GM21515 (cell line): Measurements from ENCODE around the gene PSMB10.

Source experiments
- ATAC-seq: cut with Tn5 transposase; IDR thresholded peaks from one replicate; pipeline ENCODE4 v1.9.1; 2021; ENCODE audit not compliant: unreplicated experiment

The PSMB10 gene

DNA sequence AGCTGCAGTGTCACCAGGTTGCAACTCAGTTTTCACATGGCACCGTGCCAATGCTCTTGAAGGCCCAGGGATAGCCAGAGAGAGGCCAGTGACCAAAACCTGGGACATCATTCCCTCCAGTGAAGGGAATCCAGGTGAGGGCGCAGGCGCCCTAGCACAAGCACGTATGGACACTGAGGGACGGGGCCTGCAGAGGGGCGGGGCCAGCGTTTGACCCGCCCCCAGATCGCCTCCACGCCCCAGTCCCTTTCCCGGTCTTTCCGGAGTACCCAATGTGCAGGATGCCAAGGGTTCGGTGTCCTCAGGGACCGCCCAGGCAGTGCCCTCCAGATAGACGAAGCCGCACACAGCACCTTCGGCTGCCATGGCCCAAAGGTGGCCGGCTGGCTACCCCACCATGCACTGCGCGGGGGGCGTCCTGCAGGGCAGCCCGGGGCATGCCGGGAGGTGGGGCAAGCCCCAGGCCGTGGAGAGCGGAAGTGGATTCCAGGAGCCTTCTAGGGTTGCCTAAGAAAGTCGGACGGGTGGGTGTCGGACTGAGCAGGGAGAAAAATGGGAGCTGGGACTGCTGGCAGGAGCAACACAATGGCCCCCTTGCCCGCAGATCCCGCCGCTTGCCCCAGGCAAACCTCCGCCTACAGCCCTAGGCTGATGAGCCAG lies 27.1 kb upstream of the PSMB10 start:
- ATAC-seq = no peak

DNA sequence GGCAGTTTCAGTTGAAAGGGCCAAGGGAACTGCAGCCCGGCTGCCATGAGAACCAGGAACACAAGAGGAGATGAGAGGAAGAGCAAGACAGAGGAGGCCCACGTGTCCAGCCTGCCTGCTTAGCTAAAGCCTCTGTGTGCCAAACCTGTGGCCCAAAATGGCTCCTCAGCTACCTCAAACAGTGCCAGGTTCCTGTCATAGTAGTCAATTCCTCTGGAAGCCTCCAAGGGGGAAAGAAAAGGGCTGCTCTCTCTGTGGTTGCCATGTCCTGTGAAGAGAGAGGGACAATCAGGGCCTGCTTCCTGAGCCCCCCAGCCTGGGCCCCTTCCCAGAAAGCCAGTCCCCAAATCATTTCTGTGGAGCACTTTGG lies 26.6 kb upstream of the PSMB10 start:
- no peak for ATAC-seq

DNA sequence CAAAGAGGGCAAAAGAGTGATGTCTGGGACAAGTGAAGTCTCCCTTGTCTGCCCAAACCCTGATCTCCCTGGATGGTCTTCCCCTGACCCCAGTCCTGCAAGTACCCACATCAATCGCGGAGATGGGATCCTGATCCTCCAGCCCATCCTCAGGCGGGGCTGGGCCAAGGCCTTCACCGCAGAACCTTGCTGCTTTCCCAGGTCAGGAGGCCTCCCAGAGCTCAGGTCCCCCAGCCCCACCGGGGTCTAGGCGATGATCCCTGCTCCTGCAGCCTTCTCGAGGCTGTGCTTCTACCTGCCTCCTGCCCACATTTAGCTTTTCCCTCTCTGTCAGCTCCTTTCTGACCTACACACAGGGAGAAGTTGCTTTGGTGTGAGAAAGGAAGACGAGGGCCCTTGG lies 25.5 kb upstream of the PSMB10 start:
- no peak for ATAC-seq

DNA sequence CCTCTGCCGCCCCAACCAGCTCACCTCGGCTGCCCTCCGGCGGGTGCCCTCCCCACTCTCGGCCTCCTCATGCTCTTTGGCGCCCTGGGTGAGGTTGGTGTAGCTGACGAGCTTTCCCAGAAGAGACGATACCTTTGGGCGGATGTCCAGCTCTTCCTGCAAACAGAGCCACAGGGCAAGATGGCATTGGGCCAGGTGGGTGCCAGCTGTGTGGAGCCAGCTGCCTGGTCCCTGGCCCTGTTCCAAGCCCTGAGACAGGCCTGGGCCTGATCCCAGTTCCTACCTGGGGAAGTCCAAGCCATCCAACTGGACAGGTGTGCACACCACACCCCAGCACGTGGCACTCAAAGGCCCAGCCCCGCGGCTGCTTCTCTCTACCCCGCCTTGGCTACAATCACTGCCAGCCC lies 24.9 kb upstream of the PSMB10 start:
- ATAC-seq = no peak

DNA sequence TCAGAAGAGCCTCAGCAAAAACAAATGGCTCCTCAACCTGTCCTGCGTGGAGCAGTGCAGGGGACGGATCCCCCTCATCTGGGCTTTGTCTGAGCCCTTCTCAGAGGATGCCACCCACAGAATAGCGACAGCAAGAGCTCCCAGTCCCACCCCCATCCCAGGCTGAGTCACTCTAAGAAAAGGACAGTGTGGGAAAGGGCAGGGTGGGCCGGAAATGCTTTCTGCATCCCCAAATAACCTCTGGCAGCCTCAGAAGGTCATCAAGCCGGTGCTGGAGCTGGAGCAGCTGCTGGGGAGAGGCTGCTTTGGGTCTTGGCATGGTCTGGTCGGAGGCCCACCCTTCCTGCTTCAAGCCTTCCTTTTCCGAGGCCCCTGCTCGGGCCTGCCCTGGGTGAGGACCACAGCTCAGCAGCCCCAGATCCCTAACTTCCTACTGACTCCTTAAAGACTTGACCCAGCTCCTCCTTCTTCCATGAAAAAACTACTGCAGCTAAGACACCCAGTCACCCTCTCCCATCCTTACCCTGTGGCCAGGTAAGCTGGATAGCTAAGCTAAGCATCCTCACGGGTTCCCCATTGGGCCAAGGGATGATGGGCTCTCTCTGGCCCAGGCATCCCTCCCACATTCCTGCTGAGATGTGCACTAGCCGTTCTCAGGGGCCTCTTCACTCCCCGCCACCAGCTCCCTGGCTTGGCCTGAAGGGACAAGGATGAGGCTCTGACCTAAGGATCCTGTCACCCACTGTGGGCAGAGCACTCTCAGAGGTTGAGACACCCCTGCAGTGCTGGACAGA lies 23.1 kb upstream of the PSMB10 start:
- ATAC-seq = no peak

DNA sequence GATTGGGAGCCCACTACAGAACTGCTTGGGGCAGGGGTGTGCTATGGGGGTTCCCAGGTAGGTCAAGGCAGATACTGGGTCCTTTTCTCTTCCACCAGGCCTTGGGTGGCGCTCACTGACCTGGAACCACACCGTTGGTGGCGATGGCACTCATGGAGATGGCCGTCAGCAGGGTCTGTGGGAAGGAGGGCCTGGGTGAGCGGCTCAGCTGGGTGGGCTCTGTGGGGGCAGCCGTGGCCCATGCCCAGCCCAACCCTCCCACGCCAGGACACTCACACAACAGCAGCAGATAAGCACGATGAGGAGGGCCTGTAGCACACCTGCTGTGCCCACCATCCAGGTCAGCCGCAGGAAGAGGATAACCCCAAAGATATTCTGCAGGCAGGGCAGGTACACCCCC lies 21.0 kb upstream of the PSMB10 start:
- no peak for ATAC-seq

DNA sequence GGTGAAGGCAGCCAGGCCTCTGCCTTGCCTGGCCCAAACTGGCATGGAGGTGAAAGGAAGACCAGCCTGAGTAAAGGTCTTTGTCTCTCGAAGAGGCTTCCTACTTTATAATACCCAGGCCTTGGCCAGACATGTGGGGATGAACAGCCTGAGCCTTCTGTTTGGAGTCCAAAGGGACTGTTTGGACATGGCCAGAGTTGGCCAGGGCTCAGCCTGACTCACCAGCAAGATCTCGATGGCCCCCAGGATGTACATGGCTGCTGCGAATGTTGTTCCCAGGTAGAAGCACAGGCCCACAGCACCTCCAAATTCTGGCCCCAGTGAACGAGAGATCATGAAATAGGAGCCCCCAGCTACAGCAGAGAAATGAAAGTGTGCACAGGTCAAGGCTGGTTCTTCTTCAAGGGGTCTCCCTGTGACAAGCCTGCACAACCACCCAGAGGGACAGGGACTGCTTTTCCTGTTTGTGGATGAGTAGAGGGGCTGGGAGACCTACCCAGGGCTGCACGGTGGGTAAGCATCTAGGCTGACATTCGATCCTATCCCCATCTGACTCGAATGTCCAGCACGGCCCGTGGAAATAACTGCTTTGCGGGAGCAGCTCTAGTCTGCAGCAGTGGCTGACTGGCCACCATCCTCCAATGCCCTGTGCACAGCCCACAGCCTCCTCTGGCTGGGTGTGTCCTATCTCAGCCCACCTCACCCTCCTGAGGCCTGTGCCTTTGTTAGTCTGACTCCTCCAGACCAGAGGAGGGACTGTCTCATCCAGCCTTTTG lies 18.0 kb upstream of the PSMB10 start:
- ATAC-seq = no peak

DNA sequence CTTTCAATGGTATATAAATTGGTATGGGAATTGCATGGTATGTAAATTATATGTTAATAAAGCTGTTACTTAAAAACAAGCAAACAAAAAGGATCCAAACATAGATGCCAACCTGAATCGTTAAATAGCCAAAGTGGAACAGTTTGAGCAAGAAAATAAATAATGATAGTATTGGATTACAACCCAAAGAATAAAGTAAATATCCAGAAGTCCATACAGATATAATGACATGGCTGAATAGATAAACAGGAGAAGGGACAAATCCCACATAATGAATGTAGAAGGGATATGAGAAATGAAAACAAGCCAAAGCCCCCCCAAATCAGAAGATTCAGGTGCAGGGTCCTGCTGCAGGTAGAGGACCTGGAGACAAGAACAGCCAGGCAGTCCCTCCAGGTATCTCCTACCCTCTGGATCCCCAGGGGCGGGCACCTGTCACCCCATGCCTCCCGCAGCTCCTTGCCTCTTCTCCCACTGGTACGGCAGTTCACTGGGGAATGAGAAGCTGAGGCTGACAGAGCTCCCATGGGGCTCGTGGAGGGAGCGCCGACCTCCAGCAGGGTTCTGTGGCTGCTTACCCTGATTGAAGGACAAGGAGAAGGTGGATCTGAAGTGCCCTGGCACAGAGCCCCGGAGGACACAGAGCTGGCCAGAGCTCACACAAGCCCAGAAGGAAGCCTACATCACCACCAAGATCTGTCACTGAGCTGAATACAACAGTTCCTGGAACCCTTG lies 17.2 kb upstream of the PSMB10 start:
- ATAC-seq = no peak

DNA sequence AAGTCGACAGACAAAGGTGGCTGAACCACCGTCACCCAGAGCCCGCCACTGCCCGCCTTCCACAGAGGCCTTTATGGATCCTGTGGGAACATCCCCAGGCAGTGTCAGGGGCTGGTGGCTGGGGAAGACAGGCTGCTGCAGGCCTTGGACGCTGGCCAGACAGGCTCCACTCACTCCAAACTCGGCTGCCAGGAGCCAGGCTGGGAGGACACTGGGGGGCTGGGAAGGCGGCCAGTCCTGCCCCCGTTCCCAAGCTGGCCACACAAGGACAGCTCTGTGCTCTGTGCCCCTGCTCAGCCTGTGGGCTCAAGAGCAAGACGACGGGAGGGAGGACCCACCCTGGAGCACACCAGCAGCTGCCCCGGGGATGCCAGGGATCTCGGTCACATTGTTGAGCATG lies 14.8 kb upstream of the PSMB10 start:
- ATAC-seq = no peak

DNA sequence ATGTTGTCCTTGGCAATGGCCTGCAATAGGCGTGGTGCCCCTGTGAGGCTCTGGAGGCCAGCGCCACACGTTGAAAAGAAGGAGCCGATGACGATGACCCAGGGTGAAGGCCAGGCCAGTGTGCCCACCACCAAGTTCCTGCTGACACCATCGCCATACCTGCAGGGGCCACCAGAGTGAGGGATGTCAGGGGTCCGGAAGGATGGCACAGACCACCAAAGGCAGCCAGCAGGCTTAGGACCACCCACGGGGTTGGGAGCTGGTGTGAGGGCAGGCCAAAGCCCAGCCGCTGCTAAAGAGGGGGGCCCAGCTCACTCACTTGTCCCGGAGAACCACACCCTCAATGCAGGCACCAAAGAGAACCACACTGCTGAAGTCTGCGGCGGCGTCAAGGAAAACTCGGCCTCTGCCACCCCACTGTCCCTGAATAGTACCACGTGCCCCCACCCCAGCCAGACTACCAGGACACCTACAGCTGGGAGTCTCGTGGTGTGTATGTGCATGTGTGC lies 13.7 kb upstream of the PSMB10 start:
- no peak for ATAC-seq

DNA sequence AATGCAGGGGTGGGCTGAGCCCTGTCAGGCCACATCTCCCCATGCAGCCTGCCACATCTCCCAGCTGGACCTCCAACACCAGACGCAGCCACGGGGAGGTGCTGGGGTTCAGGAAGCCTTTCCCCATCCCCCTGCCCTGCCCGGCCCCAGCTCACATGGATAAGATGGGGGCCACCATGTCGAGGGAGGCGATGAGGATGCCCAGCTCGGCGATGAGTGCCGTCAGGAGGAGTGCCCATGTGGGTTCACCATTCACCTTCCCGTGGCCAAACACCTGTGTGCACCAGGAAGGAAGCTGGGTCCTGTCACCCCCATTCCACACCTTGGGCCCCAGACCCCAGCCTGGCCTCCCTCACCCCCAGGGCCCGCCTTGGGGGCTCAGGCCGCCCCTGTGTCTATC lies 13.0 kb upstream of the PSMB10 start:
- no peak for ATAC-seq

DNA sequence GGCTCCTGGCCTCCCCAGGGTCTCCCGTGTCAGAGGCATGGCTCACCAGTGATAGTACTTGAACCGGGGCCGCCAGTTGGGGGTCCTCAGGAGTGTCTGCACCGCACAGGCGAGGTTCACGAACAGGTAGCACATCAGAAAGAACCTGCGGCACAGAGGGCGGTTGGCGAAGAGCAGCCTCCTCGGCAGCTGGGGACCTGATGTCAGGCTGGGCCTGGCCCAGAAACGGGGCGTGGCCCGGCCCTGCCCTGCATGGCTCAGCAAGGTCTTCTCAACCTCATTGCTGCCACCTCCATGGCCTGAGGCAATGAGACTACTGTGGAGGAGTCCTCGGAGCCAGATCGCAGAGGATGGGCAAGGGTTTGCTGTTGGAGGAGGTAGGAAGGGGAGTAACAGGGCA lies 11.4 kb upstream of the PSMB10 start:
- no peak for ATAC-seq

DNA sequence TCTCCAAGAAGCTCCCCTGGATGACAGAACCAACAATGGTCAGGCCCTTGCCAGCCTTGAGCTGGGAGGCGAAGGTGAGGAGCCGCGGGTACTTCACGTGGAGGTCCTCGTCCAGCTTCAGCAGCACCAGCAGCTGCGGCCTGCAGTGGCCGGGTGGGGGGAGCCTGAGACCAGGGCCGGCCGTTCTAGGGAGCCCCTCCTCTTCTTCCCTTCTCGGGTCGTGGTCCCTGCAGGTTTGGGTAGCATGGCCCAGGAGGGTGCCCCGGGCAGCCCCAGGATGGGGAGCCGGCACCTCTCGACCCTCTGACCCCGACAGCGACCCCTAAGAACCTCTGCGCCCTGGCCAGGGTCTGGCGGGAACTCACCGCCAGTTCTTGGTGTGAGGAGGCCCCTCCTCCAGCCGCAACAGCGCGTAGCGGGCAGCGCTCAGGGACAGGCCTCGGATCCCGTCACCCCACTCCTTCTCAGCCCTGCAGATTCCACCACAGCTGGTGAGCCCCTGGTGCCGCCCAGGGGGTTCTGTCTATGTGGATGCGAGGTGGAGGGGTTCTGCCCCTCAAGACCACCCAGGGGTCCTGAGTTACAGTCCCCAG lies 10.4 kb upstream of the PSMB10 start:
- ATAC-seq = no peak

DNA sequence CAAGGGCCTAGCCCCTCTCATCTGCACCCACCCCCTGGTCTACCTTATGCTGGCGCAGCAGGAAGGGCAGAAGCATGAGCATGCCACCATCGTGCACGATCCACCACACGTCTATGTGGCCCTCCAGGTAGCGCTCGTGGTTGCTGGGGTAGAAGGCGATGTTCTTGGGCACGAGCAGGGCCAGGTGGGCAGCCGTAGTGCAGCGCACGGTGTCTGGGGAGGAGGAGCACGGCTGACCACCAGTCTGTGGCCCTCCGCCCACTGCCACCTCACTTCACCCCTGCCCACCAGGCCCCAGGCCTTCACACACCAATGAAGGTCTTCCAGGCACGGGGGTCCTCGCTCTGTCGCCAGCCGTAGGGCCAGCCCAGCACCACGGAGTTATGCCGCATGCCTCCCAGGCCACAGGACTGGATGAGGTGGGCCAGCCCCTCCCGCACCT lies 9.5 kb upstream of the PSMB10 start:
- ATAC-seq = no peak

DNA sequence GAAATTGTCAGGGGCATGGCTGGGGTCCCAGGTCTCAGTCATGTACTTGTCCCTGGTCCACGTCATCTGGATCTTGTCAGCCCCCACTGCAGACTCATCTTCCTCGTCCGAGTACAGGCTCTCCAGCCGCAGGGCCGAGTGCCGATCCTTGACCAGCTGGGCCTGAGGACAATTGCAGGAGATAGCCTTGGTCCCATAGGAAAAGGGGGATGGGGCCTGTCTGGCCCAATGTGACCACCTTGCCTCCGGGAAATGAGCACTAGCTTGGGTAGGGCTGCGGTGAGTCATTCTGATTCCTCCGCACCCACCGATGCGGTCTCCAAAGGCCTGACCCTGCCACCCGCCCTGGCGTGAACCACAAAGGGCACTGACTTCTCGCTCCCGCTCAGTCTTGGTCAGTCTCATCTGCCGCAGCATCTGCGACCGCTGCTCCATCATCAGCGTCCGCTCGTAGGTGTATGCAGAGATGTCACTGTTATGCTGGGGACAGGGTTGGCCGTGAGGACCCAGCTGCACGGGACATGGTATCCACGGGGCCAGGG lies 8.8 kb upstream of the PSMB10 start:
- ATAC-seq = no peak

DNA sequence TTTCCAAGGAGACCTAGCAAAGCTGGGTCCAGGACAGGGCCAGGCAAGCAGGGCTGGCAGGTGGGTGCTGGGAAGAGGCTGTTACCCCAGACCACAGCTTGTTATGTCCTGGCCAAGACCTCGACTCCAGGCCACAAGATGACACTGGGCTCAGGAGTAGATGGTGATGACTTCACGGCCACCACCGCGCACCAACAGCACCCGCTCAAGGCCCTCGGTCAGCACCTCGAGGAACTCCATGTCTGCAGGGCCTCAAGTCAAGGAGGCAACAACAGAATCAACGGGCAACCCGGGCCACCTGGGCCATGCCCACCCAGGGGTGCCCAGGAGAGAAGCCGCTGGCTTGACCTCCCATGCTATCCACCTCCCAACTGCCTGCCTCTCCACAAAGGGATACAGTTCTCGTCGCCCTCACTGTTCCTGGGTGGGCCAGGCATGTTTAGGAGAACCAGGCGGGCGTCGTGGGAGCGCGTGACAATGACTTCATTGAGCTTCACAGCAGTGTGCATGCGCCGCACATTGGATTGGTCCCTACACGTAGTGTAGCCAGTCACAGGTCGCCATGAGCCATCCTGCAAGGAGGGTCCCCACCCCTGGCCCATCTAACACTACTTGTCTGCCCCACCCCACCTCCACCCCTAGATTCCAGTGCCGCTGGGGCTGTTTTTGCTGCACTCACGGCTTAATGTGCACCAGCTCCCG lies 8.2 kb upstream of the PSMB10 start:
- no peak for ATAC-seq

DNA sequence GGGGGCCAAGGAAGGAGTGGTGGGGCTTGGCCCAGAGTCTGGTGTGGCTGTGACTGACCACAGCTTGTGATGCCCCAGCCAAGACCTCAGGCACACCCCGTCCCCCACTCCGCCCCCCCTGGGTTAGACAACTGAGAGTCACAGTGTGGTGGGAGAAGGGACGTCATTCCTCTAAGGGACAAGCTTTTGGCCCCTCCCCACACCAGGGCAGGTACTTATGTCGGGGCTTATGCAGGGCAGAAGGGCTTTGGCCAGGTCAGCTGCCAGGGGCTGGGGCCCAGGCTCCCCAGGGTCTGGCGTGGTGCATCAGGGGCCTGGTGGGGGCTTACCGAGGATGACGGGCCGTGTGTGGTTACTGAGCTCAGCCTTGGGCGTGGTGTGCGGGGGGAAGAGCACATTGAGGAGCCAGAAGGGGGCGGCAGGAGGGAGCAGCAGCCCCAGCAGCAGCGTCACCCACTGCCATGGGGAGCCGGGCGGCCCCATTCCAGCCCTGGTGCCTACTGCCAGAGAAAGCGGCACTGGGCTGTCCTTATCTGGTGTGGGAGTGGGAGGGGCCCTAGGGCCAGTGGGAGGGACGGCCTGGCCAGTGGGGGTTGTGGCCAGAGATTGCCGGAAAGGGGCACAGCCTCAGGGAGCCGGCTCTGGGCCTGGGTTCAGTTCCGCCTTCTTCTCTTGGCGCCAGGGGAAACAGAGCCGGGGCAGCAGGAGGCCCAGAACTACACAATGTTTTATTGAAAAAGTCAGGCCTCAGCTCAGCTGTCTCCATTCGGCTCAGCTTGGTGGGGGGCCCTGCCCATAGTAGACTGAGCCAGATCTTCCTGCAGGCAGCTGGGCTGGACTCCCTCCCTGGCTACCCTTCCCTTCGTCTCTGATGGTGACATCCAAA lies 7.2 kb upstream of the PSMB10 start, which contains the start of gene LCAT:
Gene LCAT (minus strand): TSS at position 502 of the 886 bp plus-strand sequence. CDS start 19 bp downstream, at position 483.
- ATAC-seq = no peak

DNA sequence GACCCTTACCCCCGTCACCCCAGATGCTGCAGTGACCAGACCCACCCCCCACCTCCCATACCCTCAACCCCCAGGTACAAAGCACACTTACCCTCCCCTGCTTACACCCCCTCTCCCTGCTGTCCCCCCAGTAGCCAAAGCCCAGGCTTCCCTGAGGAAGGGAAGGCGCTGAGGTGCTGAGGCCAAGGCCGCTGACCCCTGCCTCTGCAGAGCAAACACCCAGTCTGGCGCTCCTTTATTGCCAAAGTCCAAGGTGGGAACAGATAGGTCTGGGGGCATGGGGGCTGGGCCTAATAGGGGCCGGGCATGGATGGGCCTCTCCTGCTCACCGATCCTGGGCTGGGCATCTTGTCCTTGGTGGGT lies 6.6 kb upstream of the PSMB10 start:
- no peak for ATAC-seq
